PC-3 (cell line): ENCODE data around the gene CLEC16A. TPM values are rescaled to one million over a fixed set of nuclear protein-coding genes. Genes with fewer than 3 reads are reported as not detected.

Experiments
- ATAC-seq: fragments of 200-7000 bp; cut with Tn5 transposase; 2 replicates; pipeline ENCODE4 v1.9.1; 2020; ENCODE audit warnings: mild to moderate bottlenecking, moderate library complexity
- BruUV-seq: library from RNA; stranded (reverse); fragments of 400-500 nt; replicated peaks from 2 replicates; lab custom pipeline; 2021; lab: Mats Ljungman, UMichigan
- CTCF ChIA-PET: fragments of 300-600 bp; sonication (Branson Sonifier 250); formaldehyde crosslinking; loops from one replicate; lab custom pipeline; 2022; ENCODE audit warnings: antibody characterized with exemption; lab: Charles Lee
- POLR2A ChIA-PET: fragments of 300-600 bp; sonication (Branson Sonifier 250); formaldehyde crosslinking; loops from one replicate; lab custom pipeline; 2022; ENCODE audit warnings: antibody characterized with exemption; ENCODE audit not compliant: unreplicated experiment; lab: Charles Lee
- DNase-seq: peaks from one replicate; pipeline ENCODE4 v3.0.0-alpha.2; 2015
- H2AFZ ChIP-seq: fragments of 300-600 bp; sonication (generic); 2 replicates; pipeline ENCODE4 v1.6.0; 2016; ENCODE audit warnings: antibody characterized with exemption, low read length
- H3F3A ChIP-seq: fragments of 300-600 bp; sonication (generic); one replicate; pipeline ENCODE4 v1.6.0; 2017; ENCODE audit warnings: antibody characterized with exemption, low read length, control low read depth, mild to moderate bottlenecking; ENCODE audit not compliant: unreplicated experiment
- H3K27ac ChIP-seq: fragments of 300-600 bp; sonication (generic); 2 replicates; pipeline ENCODE4 v1.5.1; 2016; ENCODE audit warnings: mild to moderate bottlenecking, low read length
- H3K27me3 ChIP-seq: fragments of 300-600 bp; sonication (generic); 2 replicates; pipeline ENCODE4 v1.6.1; 2016; ENCODE audit warnings: low read length, mixed read lengths
- H3K36me3 ChIP-seq: fragments of 300-600 bp; sonication (generic); 2 replicates; pipeline ENCODE4 v1.6.1; 2016; ENCODE audit warnings: low read depth, mixed run types, low read length, mixed read lengths
- H3K4me1 ChIP-seq: fragments of 300-600 bp; sonication (generic); 2 replicates; pipeline ENCODE4 v1.5.1; 2016; ENCODE audit warnings: low read length; ENCODE audit not compliant: insufficient read depth
- H3K4me2 ChIP-seq: fragments of 300-600 bp; sonication (generic); 2 replicates; pipeline ENCODE4 v1.6.0; 2016; ENCODE audit warnings: low read length
- H3K4me3 ChIP-seq: fragments of 300-600 bp; sonication (generic); 2 replicates; pipeline ENCODE4 v1.5.1; 2016; ENCODE audit warnings: mild to moderate bottlenecking, low read length, mixed read lengths
- H3K79me2 ChIP-seq: fragments of 300-600 bp; sonication (generic); 2 replicates; pipeline ENCODE4 v1.6.1; 2017; ENCODE audit warnings: low read length, mixed read lengths
- H3K9ac ChIP-seq: fragments of 300-600 bp; sonication (generic); 2 replicates; pipeline ENCODE4 v1.6.0; 2016; ENCODE audit warnings: mild to moderate bottlenecking, low read length
- H3K9me2 ChIP-seq: fragments of 300-600 bp; sonication (generic); replicated peaks from 2 replicates; pipeline ENCODE4 v1.6.1; 2016; ENCODE audit warnings: mixed run types, low read length, mixed read lengths
- H3K9me3 ChIP-seq: fragments of 300-600 bp; sonication (generic); 2 replicates; pipeline ENCODE4 v1.6.1; 2016; ENCODE audit warnings: low read length, mixed read lengths
- H4K20me1 ChIP-seq: fragments of 300-600 bp; sonication (generic); 2 replicates; pipeline ENCODE4 v1.6.1; 2016; ENCODE audit warnings: low read length, mixed read lengths
- CTCF ChIP-seq: fragments of 300-600 bp; sonication (generic); conservative IDR thresholded peaks from 2 replicates; pipeline ENCODE4 v1.5.1; 2017; ENCODE audit warnings: antibody characterized with exemption, low read depth, mild to moderate bottlenecking, low read length
- EZH2 ChIP-seq: fragments of 300-600 bp; sonication (generic); IDR thresholded peaks from one replicate; pipeline ENCODE4 v1.6.1; 2017; ENCODE audit warnings: antibody characterized with exemption, mild to moderate bottlenecking, low read length; ENCODE audit not compliant: unreplicated experiment
- EZH2phosphoT487 ChIP-seq: fragments of 300-600 bp; sonication (generic); IDR thresholded peaks from 2 replicates; pipeline ENCODE4 v1.6.1; 2018; ENCODE audit warnings: mild to moderate bottlenecking, antibody characterized with exemption, low read length, borderline replicate concordance
- intact Hi-C: fragments of 100-400 bp; cut with micrococcal nuclease; formaldehyde crosslinking; loops from 2 replicates; pipeline ENCODE4 v1.9.0; 2023
- total RNA-seq: library from RNA; depleted of rRNA; stranded (reverse); fragments of >200 nt; gene quantifications from 2 replicates; pipeline ENCODE4 v1.2.3, GENCODE V29; 2014

Gene CLEC16A
- total RNA-seq, 1 experiment from 2014 or later, result 9.5 TPM

DNA sequence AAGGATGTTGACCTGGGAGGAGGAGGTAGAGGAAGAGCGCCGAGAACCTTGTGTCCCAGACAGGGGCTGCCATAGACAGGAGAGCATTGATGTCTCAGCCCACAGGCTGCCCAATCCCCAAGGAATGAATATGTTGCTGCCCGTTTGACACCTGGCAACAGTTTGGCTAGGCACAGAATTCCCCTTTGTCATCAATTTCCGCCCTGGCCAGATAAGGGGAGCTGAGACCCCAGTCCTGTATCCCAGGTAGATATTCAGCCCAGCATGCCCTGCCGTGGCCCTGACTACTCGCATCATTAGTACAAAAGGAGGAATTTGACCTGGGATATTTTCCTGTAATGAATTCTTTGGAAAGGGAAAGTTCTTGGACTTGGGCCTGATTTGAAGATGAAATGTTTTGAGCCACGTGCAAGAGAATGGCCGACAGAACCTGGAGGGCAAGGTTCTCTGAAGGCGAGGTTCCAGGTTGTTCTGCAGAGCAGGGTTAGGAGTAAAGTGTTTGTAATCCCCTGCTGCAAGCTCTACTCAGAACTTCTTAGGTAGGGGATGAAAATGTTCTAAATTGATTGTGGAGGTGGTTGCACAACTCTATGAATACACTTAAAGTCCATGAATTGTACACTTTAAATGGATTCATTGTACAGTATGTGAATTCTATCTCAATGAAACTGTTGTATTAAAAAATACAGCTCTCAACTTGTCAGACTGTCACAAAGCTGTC lies 202.8 kb downstream of the CLEC16A start:
- no peak for ATAC-seq
- no peaks in the 10 kb centered on the region for H3K27me3 ChIP-seq
- POLR2A ChIA-PET, result no interaction called here

GRCh38 chr16:11147754-11148444 lies 203.5 kb downstream of the CLEC16A start:
- ATAC-seq (no peak), DNase-seq (no peak)
- H3K4me2 ChIP-seq, result no peak overlapping the region
- H2AFZ ChIP-seq, result no peak overlapping the region
- no peaks in the 10 kb centered on the region for H3K9me2 ChIP-seq
- no peak overlapping the region for H3K27ac ChIP-seq
- H3F3A ChIP-seq, result no peaks in the 10 kb centered on the region
- no peaks in the 10 kb centered on the region for H3K27me3 ChIP-seq
- H3K9ac ChIP-seq, result no peak overlapping the region
- no peaks in the 10 kb centered on the region for H3K9me3 ChIP-seq
- intact Hi-C loops, result no loop called here
- no peaks in the 10 kb centered on the region for H3K79me2 ChIP-seq
- no peaks in the 10 kb centered on the region for H3K4me1 ChIP-seq
- BruUV-seq, result no TSS peak
- no peak for TF ChIP-seq EZH2phosphoT487
- no peak for TF ChIP-seq EZH2
- TF ChIP-seq CTCF, result no peak
- CTCF ChIA-PET, result no interaction called here
- no peaks in the 10 kb centered on the region for H3K36me3 ChIP-seq
- no peak overlapping the region for H3K4me3 ChIP-seq
- POLR2A ChIA-PET, result no interaction called here
- H4K20me1 ChIP-seq, result no peaks in the 10 kb centered on the region

More for the DNA sequence above, 202.8 kb downstream of the CLEC16A start:
- TF ChIP-seq EZH2phosphoT487 (no peak), EZH2 (no peak)
- H3K79me2 ChIP-seq, result no peaks in the 10 kb centered on the region
- DNase-seq, result no peak
- H3K4me1 ChIP-seq, result no peaks in the 10 kb centered on the region
- no peak overlapping the region for H3K9ac ChIP-seq
- H3K4me3 ChIP-seq, result no peak overlapping the region
- H3K4me2 ChIP-seq, result no peak overlapping the region
- no peaks in the 10 kb centered on the region for H4K20me1 ChIP-seq
- intact Hi-C loops, result no loop called here
- H3K9me3 ChIP-seq, result no peaks in the 10 kb centered on the region
- H3K36me3 ChIP-seq, result no peaks in the 10 kb centered on the region
- H3F3A ChIP-seq, result no peaks in the 10 kb centered on the region
- H3K9me2 ChIP-seq, result no peaks in the 10 kb centered on the region
- no peak overlapping the region for H3K27ac ChIP-seq
- no peak overlapping the region for H2AFZ ChIP-seq
- CTCF ChIA-PET, result no interaction called here
- BruUV-seq, result no TSS peak

- no peaks in the 10 kb centered on the region for H4K20me1 ChIP-seq
- no peaks in the 10 kb centered on the region for H3K27me3 ChIP-seq
- no peak overlapping the region for H3K27ac ChIP-seq
- intact Hi-C loops, result no loop called here
- H3K4me3 ChIP-seq, result no peak overlapping the region
- POLR2A ChIA-PET, result no interaction called here
- no peak overlapping the region for H3K9ac ChIP-seq
- H3K9me3 ChIP-seq, result no peaks in the 10 kb centered on the region
- DNase-seq, result no peak
- H3K36me3 ChIP-seq, result no peaks in the 10 kb centered on the region
- no TSS peak for BruUV-seq
- no peak for ATAC-seq
- H3F3A ChIP-seq, result no peaks in the 10 kb centered on the region
- H3K9me2 ChIP-seq, result no peaks in the 10 kb centered on the region
- H3K79me2 ChIP-seq, result no peaks in the 10 kb centered on the region
- no peaks in the 10 kb centered on the region for H3K4me1 ChIP-seq
- H2AFZ ChIP-seq, result no peak overlapping the region
- TF ChIP-seq CTCF, result no peak
- TF ChIP-seq EZH2, result no peak
- no peak for TF ChIP-seq EZH2phosphoT487
- H3K4me2 ChIP-seq, result no peak overlapping the region
- CTCF ChIA-PET, result no interaction called here
Observed at GRCh38 chr16:11149011-11149616, 204.8 kb downstream of the CLEC16A start.
